Measurements from ENCODE around the gene AK5.

DNA sequence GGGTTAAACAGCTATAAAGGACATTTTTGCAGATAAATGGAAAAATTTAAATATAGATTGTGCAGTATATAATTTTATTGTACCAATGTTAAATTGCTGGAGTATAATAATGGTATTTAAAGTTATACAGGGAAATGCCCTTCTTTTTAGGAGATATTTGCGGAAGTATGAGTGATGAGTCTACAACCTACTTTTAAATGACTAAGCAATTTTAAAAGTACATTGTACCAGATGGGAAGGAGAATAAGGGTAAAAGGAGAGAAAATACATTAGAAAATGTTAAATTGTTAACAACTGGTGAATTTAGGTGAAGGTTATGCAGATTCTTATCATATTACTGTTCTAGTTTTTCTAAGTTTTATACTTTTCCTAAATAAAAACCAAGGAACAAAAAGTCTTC, 308.8 kb downstream of the AK5 start:
- TF ChIP-seq, protein P1, sequence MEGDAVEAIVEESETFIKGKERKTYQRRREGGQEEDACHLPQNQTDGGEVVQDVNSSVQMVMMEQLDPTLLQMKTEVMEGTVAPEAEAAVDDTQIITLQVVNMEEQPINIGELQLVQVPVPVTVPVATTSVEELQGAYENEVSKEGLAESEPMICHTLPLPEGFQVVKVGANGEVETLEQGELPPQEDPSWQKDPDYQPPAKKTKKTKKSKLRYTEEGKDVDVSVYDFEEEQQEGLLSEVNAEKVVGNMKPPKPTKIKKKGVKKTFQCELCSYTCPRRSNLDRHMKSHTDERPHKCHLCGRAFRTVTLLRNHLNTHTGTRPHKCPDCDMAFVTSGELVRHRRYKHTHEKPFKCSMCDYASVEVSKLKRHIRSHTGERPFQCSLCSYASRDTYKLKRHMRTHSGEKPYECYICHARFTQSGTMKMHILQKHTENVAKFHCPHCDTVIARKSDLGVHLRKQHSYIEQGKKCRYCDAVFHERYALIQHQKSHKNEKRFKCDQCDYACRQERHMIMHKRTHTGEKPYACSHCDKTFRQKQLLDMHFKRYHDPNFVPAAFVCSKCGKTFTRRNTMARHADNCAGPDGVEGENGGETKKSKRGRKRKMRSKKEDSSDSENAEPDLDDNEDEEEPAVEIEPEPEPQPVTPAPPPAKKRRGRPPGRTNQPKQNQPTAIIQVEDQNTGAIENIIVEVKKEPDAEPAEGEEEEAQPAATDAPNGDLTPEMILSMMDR (IDR thresholded peaks at IDR 0.05): no peak
- no peak for TF ChIP-seq EP300 (IDR thresholded peaks at IDR 0.05)
- TF ChIP-seq POLR2A (IDR thresholded peaks at IDR 0.05): no peak
- TF ChIP-seq POLR2AphosphoS5 (IDR thresholded peaks at IDR 0.05): no peak
